Measurements from ENCODE around the gene EDARADD.
A peak's percentile ranks its signal among the peaks of the same experiment; 100 is the strongest.
"Not testable (repeated sequence)": the region's sequence is repeated elsewhere in the genome, so short reads cannot be mapped to it uniquely, and the experiment has no call there.

The EDARADD gene
- 6.8 to 41.6 (median 12.8) reads per million in 9 experiments for total RNA-seq

DNA sequence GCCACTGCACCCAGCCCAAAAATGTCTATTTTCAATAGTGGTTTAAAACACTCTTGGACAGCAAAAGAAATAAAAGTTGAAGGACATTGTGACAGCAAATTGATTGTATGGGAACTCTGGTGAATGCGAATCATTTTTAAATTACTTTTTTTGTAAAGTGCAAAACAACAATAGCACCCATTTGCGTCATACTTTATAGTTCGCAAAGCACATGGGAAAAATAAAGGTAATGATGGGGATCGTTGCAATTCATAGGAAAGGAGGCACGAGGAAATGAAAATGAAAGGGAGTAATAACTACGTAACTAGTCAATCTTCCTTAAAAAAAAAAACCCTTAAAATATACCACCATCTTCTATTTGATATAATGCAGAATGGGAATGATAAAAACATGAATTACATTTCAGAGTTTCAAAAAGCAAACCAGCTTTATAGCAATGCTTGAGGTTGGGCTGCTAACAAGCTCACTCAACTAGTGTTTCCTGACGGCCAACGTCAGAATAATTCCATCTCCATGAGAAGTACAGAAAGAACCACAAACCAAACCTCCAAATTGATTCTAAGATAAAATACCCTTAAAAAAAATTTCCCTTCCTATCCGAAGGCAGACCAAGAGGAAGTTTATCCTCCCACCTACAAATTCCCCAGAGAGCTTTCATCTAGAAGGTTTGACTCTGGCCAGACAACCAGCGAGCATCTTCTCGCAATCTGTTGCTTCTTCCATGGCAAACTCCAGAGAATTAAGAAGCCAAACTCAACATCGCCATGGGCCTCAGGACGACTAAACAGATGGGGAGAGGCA lies at the start of gene EDARADD:
Gene EDARADD, plus strand, starts transcription at position 606 of the 801 bp plus-strand sequence. Its CDS starts 159 bp downstream, at position 765.
- Mint-ChIP-seq H3K4me3 (peak within 1 kb of the TSS; percentile 90 to 93), H3K27me3 (peaks cover 12 to 20% of the 10 kb centered on the region in 2 donors), H3K36me3 (ENCODE audit: insufficient read depth) (peaks cover 9% of the 10 kb centered on the region), H3K27ac (peak within 1 kb of the TSS; percentile 94 to 96), H3K4me1 (ENCODE audit: low read depth in 2 of 2) (peaks cover 21 to 32% of the 10 kb centered on the region in 2 donors), H3K9me3 (no peaks in the 10 kb centered on the region)
- ATAC-seq (replicated peaks) (no peak), DNase-seq (no peak)

DNA sequence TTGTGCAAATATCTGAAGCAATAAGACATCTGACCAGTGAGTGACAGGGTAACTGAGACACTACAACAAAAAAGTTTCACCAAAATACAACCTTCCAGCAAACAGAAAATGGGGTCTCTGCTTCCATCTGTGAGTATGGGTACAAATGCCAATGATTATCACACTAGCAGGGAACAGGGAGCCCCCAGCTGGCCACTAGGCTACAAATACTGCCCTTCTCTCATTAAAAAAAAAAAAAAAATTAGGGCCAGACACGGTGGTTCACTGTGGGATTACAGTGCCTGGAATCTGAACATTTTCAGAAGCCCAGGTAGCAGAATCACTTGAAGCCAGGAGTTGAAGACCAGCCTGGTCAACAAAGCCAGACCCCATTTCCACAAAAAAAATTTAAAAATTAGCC lies 48.4 kb upstream of the EDARADD start:
- H3K4me1 Mint-ChIP-seq (ENCODE audit: low read depth in 2 of 2), result no peaks in the 10 kb centered on the region
- DNase-seq (no peak), ATAC-seq (replicated peaks) (no peak)
- no peaks in the 10 kb centered on the region for H3K36me3 Mint-ChIP-seq (ENCODE audit: insufficient read depth)
- no peak overlapping the region for H3K27ac Mint-ChIP-seq
- no peak overlapping the region for H3K4me3 Mint-ChIP-seq
- H3K9me3 Mint-ChIP-seq, result no peaks in the 10 kb centered on the region
- peaks cover 10 to 30% of the 10 kb centered on the region in 2 donors for H3K27me3 Mint-ChIP-seq

DNA sequence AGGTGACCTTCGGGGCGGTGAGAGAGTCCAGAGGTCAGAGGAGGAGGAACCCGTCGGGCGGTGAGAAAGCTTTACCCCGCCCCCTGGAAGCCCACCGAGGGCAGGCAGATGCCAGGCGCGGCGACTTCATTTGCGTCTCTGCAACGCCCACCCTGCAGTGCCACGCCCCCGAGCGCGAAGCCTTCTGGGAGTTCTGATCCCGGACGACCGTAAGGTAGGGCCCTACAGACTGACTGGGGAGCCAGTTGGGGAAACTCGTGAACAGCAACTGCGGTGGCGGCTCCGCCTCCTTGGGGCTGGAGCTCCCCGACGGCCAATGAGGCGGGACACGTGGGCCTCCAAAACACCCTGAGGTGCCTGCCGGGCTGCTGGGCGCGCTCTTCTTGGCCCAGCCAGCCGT lies 46.0 kb upstream of the EDARADD start:
- peaks cover 10 to 41% of the 10 kb centered on the region in 2 donors for H3K27me3 Mint-ChIP-seq
- no peaks in the 10 kb centered on the region for H3K36me3 Mint-ChIP-seq (ENCODE audit: insufficient read depth)
- H3K27ac Mint-ChIP-seq, result no peak overlapping the region
- no peak overlapping the region for H3K4me3 Mint-ChIP-seq
- DNase-seq (no peak), ATAC-seq (replicated peaks) (no peak)
- no peaks in the 10 kb centered on the region for H3K4me1 Mint-ChIP-seq (ENCODE audit: low read depth in 2 of 2)
- no peaks in the 10 kb centered on the region for H3K9me3 Mint-ChIP-seq

DNA sequence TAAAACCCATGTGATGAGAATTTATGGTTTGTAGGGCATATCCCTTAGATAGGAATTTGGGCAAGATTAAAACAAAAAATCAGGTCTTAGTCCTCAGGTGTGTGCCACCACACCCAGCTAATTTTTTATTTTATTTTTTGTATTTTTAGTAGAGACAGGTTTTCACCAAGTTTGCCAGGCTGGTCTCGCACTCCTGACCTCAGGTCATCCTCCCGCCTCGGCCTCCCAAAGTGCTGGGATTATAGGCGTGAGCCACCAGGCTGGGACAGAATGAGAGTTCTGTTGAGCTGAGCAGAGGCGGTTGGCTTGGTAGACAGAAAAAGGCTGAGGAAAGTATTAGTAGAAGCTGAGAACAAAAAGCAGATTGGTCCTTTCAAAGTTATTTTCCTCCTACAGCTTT lies 43.8 kb upstream of the EDARADD start:
- H3K27me3 Mint-ChIP-seq, result peaks cover 10 to 41% of the 10 kb centered on the region in 2 donors
- H3K4me3 Mint-ChIP-seq, result no peak overlapping the region
- H3K36me3 Mint-ChIP-seq (ENCODE audit: insufficient read depth), result no peaks in the 10 kb centered on the region
- no peaks in the 10 kb centered on the region for H3K4me1 Mint-ChIP-seq (ENCODE audit: low read depth in 2 of 2)
- H3K27ac Mint-ChIP-seq, result no peak overlapping the region
- ATAC-seq (replicated peaks) (no peak), DNase-seq (no peak)
- no peaks in the 10 kb centered on the region for H3K9me3 Mint-ChIP-seq

DNA sequence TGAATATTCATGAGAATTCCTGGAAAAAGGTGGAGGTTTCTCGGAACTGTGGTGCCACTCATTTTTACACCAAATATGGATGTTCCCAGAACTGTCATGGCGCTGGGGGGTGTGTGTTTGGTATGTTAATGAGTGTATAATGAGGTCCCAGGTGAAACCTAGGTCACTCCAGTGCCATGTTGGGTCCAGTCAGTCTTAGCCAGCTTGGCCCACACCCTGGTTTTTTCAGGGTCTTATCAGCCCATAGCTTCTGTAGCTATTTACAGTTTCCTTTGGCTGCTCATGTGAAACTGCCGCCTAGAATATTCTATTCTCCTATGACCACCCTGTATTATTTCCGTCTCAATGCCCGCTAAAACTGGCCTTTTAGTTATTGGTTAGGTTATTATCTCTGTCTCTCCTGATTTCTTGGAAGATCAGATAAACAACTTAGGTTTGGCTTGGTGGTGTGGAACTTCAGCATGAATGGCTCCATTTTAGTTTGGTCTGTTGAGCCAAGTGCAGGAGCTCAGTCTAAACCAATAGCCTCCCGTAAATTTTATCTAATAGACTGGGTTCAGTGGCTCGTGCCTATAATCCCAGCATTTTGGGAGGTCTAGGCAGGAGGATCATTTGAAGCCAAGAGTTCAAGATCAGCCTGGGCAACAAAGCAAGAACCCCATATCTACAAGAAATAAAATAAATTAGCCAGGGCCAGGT lies 42.1 kb upstream of the EDARADD start:
- Mint-ChIP-seq H3K36me3 (ENCODE audit: insufficient read depth) (no peaks in the 10 kb centered on the region), H3K9me3 (no peaks in the 10 kb centered on the region), H3K27me3 (peaks cover 10 to 41% of the 10 kb centered on the region in 2 donors), H3K27ac (no peak overlapping the region), H3K4me3 (no peak overlapping the region), H3K4me1 (ENCODE audit: low read depth in 2 of 2) (no peaks in the 10 kb centered on the region)
- DNase-seq (no peak), ATAC-seq (replicated peaks) (no peak)

DNA sequence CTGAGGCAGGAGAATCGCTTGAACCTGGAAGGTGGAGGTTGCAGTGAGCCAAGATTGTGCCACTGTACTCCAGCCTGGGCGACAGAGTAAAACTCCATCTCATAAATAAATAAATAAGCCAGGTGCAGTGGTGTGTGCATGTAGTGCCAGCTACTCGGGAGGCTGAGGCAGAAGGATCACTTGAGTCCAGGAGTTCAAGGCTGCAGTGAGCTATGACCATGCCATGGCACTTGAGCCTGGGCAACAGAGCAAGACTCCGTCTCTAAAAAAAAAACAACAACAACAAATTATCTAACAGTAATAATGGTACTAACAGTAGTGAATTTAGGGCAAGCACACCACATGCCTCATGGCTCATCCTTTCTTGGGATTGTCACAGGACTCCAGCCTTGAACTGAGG lies 41.3 kb upstream of the EDARADD start:
- not testable (repeated sequence) for H3K4me3 Mint-ChIP-seq; DNase-seq; ATAC-seq (replicated peaks); H3K36me3 Mint-ChIP-seq (ENCODE audit: insufficient read depth); H3K4me1 Mint-ChIP-seq (ENCODE audit: low read depth in 2 of 2); H3K27ac Mint-ChIP-seq; H3K9me3 Mint-ChIP-seq
- peaks cover 10 to 33% of the 10 kb centered on the region in 2 donors for H3K27me3 Mint-ChIP-seq

DNA sequence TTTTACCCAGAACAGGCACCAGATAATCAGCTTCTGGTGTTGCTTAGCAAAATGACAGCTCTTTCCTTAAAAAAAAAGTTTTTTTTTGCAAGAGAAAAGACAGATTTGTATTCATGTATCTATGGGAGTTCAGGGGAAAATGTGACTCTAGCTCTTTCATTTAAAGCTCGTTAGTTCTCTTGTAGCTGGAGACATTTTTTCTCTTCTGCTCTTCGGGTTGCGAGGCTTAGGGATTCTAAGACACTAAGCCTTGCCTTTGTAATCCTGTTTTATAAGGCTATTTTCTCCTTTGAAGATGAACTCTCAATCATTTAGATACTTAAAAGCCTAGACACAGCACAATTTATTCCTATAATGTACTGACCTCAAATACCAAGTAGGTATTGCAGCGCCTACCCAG lies 40.3 kb upstream of the EDARADD start:
- no peak overlapping the region for H3K27ac Mint-ChIP-seq
- H3K27me3 Mint-ChIP-seq, result peaks cover 10 to 28% of the 10 kb centered on the region in 2 donors
- ATAC-seq (replicated peaks) (no peak), DNase-seq (no peak)
- H3K9me3 Mint-ChIP-seq, result no peaks in the 10 kb centered on the region
- no peaks in the 10 kb centered on the region for H3K36me3 Mint-ChIP-seq (ENCODE audit: insufficient read depth)
- no peaks in the 10 kb centered on the region for H3K4me1 Mint-ChIP-seq (ENCODE audit: low read depth in 2 of 2)
- no peak overlapping the region for H3K4me3 Mint-ChIP-seq

DNA sequence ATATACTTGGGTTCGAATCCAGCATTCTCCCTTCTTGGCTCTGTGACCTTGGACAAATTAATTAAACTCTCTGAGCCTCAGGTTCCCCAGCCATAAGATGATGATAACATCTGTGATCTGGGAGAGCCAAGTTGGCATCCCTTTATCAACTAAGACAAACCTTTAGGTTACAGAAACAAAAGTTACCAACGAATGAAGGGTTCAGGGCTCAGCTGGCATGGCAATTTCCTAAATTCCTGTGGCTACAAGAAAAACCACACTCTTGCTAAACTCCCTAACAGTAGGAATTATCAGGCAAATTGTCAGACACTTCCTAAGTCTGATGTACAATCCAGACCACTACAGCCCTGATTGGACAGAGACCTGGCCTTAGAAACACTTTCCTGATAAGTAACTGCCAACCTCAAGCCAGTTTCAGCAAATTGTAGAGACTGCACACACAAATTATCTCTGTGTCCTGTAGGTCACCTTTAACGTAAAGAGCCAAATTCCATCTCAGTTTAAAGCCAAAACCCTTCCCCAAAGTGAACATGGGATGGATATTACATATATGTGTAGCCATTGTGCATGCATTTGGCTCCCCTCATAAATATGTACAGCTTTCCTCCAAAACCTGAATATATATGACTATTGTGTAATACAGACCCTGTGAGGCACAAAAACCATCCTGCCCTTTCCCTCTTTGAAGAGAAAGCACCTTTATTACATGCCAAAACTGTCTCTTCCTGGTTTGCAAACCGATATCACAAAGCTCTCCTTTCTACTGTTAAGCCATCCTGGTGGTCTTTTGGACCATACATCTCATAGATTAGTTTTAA lies 39.5 kb upstream of the EDARADD start:
- no peaks in the 10 kb centered on the region for H3K9me3 Mint-ChIP-seq
- no peaks in the 10 kb centered on the region for H3K4me1 Mint-ChIP-seq (ENCODE audit: low read depth in 2 of 2)
- DNase-seq (no peak), ATAC-seq (replicated peaks) (no peak)
- H3K4me3 Mint-ChIP-seq, result no peak overlapping the region
- H3K36me3 Mint-ChIP-seq (ENCODE audit: insufficient read depth), result no peaks in the 10 kb centered on the region
- peaks cover 4 to 21% of the 10 kb centered on the region in 2 donors for H3K27me3 Mint-ChIP-seq
- H3K27ac Mint-ChIP-seq, result no peak overlapping the region

DNA sequence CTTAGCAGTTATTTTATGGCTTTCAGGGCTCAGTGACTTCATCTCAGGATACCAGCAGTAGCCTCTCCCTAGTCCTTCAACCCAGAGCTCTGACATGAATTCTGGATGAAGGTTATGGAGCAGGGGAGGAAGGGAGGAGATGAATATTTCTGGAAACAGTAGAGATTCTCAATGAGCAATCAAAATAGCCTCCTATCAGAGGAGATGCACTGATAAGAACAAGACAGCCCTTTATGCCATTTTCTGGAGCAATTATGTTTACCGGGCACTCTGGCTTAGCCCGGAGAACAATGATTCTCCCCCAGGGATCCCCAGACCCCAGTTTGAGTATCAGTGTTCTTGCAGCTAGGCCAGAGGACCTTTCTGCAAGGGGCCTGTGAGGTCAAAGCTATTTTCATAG lies 37.9 kb upstream of the EDARADD start:
- Mint-ChIP-seq H3K27ac (no peak overlapping the region), H3K9me3 (no peaks in the 10 kb centered on the region), H3K4me1 (ENCODE audit: low read depth in 2 of 2) (no peaks in the 10 kb centered on the region), H3K4me3 (no peak overlapping the region), H3K36me3 (ENCODE audit: insufficient read depth) (no peaks in the 10 kb centered on the region), H3K27me3 (peaks cover 0 to 10% of the 10 kb centered on the region in 2 donors)
- DNase-seq (no peak), ATAC-seq (replicated peaks) (no peak)

DNA sequence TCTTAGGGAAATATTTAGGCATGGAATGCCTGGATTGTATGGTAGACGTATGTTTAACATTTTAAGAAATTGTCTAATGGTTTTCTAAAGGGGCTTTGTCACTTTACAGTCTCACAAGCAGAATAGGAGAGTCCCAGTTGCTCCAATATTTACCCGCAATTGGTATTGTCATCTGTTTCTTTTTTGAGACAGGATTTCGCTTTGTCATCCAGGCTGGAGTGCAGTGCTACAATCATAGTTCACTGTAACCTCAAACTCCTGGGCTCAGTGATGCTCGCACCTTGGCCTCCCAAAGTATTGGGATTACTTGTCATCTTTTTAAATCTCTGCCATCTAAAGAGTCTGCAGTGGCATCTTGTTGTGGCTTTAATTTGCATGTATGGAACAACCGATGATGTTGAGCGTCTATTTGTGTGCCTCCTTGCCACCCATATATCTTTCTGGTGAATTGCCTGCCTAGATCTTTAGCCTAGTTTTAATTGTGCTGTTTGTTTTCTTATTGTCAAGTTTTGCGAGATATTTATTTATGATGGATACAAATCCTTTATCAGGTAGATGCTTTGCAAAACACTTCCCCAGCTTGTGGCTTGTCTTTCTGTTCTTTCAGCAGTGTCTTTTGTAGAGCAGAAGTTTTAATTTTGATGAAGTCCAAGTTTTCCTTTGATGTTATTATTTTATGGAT lies 32.0 kb upstream of the EDARADD start:
- Mint-ChIP-seq H3K27me3 (no peaks in the 10 kb centered on the region), H3K4me3 (no peak overlapping the region), H3K9me3 (no peaks in the 10 kb centered on the region), H3K4me1 (ENCODE audit: low read depth in 2 of 2) (no peaks in the 10 kb centered on the region), H3K36me3 (ENCODE audit: insufficient read depth) (no peaks in the 10 kb centered on the region), H3K27ac (no peak overlapping the region)
- no peak for ATAC-seq (replicated peaks)
- DNase-seq, result no peak

DNA sequence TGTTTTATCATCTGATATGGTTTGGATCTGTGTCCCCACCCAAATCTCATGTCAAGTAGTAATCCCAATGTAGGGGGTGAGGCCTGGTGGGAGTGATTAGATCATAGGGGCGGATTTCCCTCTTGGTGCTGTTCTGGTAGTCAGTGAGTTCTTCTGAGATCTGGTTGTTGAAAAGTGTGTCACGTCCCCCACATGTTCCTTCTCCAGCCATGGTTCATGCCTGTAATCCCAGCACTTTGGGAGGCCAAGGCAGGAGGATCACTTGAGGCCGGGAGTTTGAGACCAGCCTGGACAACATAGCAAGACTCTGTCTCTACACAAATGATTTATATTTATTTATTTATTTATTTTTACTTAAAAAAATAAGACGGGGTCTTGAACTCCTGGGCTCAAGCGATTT lies 30.8 kb upstream of the EDARADD start:
- H3K27me3 Mint-ChIP-seq, result no peaks in the 10 kb centered on the region
- ATAC-seq (replicated peaks) (no peak), DNase-seq (no peak)
- H3K4me3 Mint-ChIP-seq, result no peak overlapping the region
- H3K4me1 Mint-ChIP-seq (ENCODE audit: low read depth in 2 of 2), result no peaks in the 10 kb centered on the region
- H3K9me3 Mint-ChIP-seq, result no peaks in the 10 kb centered on the region
- H3K27ac Mint-ChIP-seq, result no peak overlapping the region
- no peaks in the 10 kb centered on the region for H3K36me3 Mint-ChIP-seq (ENCODE audit: insufficient read depth)

DNA sequence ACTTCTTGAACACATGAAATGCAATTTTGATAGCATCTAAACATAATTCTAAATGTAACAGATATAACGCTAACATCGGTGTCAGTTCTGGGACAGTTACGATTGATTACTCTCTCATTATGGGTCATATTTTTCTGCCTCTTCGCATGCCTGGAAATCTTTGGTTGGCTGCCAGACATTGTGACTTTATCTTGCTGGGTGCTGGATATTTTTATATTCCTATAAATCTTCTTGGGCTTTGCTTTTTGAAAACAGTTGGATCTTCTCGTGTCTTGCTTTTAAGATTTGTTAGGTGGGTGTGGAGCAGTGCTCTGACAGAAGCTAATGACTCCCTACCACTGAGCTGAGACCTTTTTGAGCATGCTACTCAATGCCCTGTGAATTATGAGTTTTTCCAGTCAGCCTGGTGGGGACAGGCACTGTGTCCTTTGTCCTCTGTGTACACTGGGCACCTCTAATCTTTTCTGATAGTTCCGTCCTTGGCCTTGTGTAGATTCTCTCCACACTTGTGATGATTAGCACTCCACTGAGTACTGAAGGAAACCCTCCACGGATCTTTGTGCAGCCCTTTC lies 28.0 kb upstream of the EDARADD start:
- peak overlapping the region in 1 of 2 donors; percentile 12 for H3K27ac Mint-ChIP-seq
- DNase-seq (no peak), ATAC-seq (replicated peaks) (no peak)
- H3K4me3 Mint-ChIP-seq, result no peak overlapping the region
- H3K9me3 Mint-ChIP-seq, result no peaks in the 10 kb centered on the region
- H3K36me3 Mint-ChIP-seq (ENCODE audit: insufficient read depth), result no peaks in the 10 kb centered on the region
- no peaks in the 10 kb centered on the region for H3K4me1 Mint-ChIP-seq (ENCODE audit: low read depth in 2 of 2)
- H3K27me3 Mint-ChIP-seq, result no peaks in the 10 kb centered on the region

DNA sequence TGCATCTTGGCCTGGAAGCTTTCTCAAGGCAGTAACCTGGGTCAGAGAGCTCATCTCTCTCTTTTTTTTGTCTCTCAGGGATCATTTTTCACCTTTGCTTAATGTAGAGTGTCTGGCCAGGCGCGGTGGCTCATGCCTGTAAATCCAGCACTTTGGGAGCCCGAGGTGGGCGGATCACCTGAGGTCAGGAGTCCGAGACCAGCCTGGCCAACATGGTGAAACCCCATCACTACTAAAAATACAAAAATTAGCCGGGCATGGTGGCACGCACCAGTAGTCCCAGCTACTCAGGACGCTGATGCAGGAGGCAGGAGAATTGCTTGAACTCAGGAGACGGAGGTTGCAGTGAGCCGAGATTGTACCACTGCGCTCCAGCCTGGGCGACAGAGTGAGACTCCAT lies 27.4 kb upstream of the EDARADD start:
- not testable (repeated sequence) for H3K9me3 Mint-ChIP-seq; H3K27me3 Mint-ChIP-seq; H3K4me1 Mint-ChIP-seq (ENCODE audit: low read depth in 2 of 2); H3K4me3 Mint-ChIP-seq; ATAC-seq (replicated peaks); DNase-seq; H3K36me3 Mint-ChIP-seq (ENCODE audit: insufficient read depth)
- peak overlapping the region in 1 of 2 donors; percentile 12 for H3K27ac Mint-ChIP-seq

Data from effector memory CD8-positive, alpha-beta T cell (primary cell).